Suprapubic skin (tissue), 4 donors: ENCODE data around the gene CPA5. TPM values are rescaled to one million over a fixed set of nuclear protein-coding genes. Genes with fewer than 3 reads are reported as not detected.

Source experiments
- DNase-seq, 2 donors: peaks; one replicate each; pipeline ENCODE4 v3.0.0-alpha.2; 2019; ENCODE audit warnings: low spot score in 2 of 2
- H3K27ac ChIP-seq: fragments of 200-600 bp; sonication (generic); one replicate; pipeline ENCODE4 v1.5.1; 2019
- H3K27me3 ChIP-seq: fragments of 200-600 bp; sonication (generic); one replicate; pipeline ENCODE4 v1.5.1; 2019
- H3K36me3 ChIP-seq: fragments of 200-600 bp; sonication (generic); one replicate; pipeline ENCODE4 v1.5.1; 2019
- H3K4me1 ChIP-seq: fragments of 200-600 bp; sonication (generic); one replicate; pipeline ENCODE4 v1.5.1; 2019
- H3K4me3 ChIP-seq: fragments of 200-600 bp; sonication (generic); one replicate; pipeline ENCODE4 v1.5.1; 2019; ENCODE audit warnings: mild to moderate bottlenecking
- H3K9me3 ChIP-seq: fragments of 200-600 bp; sonication (generic); one replicate; pipeline ENCODE4 v1.5.1; 2019
- EP300 ChIP-seq: sonication (generic); formaldehyde crosslinking; IDR thresholded peaks from one replicate; pipeline ENCODE4 v1.6.1; 2017; ENCODE audit warnings: antibody characterized with exemption
- POLR2A ChIP-seq, 2 donors: fragments of 450-650 bp; IDR thresholded peaks; one replicate each; pipeline ENCODE4 v1.6.1; 2017; ENCODE audit warnings: antibody characterized with exemption in 2 of 2, mild to moderate bottlenecking in 2 of 2, moderate library complexity in 2 of 2
- POLR2AphosphoS5 ChIP-seq, 3 donors: sonication (generic); formaldehyde crosslinking; IDR thresholded peaks; one replicate each; pipeline ENCODE4 v1.6.1; 2017; ENCODE audit warnings: antibody characterized with exemption in 3 of 3
- WGBS: methylation state at CpG from one replicate; pipeline ENCODE4 v1.1.5; 2018; 5-methylcytosine and 5-hydroxymethylcytosine counted together
- total RNA-seq, 4 donors: library from RNA; depleted of rRNA; stranded (reverse); fragments of >200 nt; gene quantifications; one replicate each; pipeline ENCODE4 v1.1.0, GENCODE V29; 2016
- TF ChIP-seq, protein P1 (sequence below), 2 donors: fragments of 200-600 bp in 1 of 2; fragments of 450-650 bp in 1 of 2; sonication (generic) in 1 of 2; IDR thresholded peaks; one replicate each; pipeline ENCODE4 v1.5.1; 2016 to 2019; ENCODE audit warnings: antibody characterized with exemption in 2 of 2, mild to moderate bottlenecking in 1 of 2, moderate library complexity in 1 of 2

The CPA5 gene
- total RNA-seq, 4 donors from 2014 or later = 0.30 TPM; not detected in 3

DNA sequence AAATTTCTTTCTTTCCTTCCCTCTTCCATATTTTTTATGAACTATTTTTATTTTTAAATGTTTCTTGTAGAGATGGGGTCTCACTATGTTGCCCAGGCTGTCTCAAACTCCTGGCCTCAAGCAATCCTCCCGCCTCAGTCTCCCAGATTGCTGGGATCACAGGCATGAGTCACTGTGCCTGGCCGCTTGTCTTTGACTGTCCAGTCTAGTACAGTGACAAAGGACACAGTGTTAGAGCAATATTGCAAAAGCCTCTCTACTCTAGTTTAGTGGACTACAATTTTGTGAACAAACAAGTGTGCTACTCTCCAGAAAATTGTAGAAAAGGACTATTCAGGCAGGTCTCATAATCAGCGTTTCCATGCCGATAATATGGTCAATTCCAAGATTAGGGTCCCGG, 40.6 kb upstream of the CPA5 start:
- no peak for DNase-seq
- no peak for TF ChIP-seq POLR2A (IDR thresholded peaks at IDR 0.05)
- TF ChIP-seq, protein P1, sequence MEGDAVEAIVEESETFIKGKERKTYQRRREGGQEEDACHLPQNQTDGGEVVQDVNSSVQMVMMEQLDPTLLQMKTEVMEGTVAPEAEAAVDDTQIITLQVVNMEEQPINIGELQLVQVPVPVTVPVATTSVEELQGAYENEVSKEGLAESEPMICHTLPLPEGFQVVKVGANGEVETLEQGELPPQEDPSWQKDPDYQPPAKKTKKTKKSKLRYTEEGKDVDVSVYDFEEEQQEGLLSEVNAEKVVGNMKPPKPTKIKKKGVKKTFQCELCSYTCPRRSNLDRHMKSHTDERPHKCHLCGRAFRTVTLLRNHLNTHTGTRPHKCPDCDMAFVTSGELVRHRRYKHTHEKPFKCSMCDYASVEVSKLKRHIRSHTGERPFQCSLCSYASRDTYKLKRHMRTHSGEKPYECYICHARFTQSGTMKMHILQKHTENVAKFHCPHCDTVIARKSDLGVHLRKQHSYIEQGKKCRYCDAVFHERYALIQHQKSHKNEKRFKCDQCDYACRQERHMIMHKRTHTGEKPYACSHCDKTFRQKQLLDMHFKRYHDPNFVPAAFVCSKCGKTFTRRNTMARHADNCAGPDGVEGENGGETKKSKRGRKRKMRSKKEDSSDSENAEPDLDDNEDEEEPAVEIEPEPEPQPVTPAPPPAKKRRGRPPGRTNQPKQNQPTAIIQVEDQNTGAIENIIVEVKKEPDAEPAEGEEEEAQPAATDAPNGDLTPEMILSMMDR (IDR thresholded peaks at IDR 0.05) = no peak
- TF ChIP-seq POLR2AphosphoS5 (IDR thresholded peaks at IDR 0.05) = no peak
- TF ChIP-seq EP300 = no peak
- WGBS = 94% methylated on average over 5 of the region's 5 CpGs
- peaks cover 10% of the 10 kb centered on the region for H3K4me1 ChIP-seq
- no peak overlapping the region for H3K4me3 ChIP-seq
- peaks cover 11% of the 10 kb centered on the region for H3K36me3 ChIP-seq
- no peaks in the 10 kb centered on the region for H3K9me3 ChIP-seq
- H3K27ac ChIP-seq = no peak overlapping the region
- H3K27me3 ChIP-seq = no peaks in the 10 kb centered on the region

DNA sequence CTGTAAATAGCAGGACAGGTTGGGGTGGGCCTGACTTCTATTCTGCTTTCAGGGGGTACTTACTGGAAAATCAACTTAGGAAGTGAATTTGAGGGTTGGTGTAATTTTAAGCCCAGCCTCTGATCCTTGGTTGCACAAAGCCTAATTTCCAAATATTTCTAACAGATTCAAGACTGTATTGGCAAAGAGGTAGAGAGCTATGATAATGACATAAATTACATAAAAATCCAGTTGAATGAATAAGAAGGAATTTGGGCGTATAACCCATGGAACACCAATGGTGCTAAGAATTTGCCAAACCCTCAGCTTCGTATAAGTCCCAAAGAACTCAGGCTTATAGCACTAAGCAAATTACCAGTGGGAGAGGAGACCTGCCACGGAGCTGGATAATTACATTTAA, 39.7 kb upstream of the CPA5 start:
- no peak for DNase-seq
- Histone ChIP-seq H3K27ac (no peak overlapping the region), H3K36me3 (peaks cover 11% of the 10 kb centered on the region), H3K9me3 (no peaks in the 10 kb centered on the region), H3K4me3 (no peak overlapping the region), H3K27me3 (no peaks in the 10 kb centered on the region), H3K4me1 (peaks cover 1% of the 10 kb centered on the region)
- no peak for TF ChIP-seq POLR2A (IDR thresholded peaks at IDR 0.05)
- TF ChIP-seq EP300 = no peak
- no peak for TF ChIP-seq POLR2AphosphoS5 (IDR thresholded peaks at IDR 0.05)
- TF ChIP-seq, protein P1 (IDR thresholded peaks at IDR 0.05) = no peak
- 81% methylated on average over 3 of the region's 3 CpGs for WGBS

DNA sequence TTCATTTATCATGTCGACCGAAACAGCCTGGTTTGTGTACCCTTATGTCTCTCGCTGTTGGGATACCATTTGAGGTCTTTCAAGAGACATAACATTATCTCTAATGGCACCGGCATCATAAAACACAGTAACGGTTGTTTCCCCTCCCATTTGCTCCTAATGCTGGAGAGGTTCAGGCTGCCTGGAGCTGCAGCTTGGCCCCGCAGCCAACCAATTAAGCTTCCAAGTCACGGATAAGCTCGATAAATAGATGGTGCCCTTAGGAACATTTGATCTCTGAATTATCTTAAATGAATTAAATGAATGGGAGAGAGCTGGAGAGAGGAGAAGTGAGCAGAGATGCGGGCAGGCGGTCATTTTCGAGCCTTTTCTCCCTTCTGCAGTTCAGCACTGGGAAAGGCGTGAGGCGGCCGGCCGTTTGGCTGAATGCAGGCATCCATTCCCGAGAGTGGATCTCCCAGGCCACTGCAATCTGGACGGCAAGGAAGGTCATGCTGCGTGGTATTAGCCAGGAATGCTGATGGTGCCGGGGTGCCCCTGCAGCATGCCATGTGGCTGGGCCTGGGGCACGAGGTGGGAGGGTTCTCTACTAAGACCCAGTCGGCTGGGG, 39.1 kb upstream of the CPA5 start:
- TF ChIP-seq POLR2A (IDR thresholded peaks at IDR 0.05) (no peak), POLR2AphosphoS5 (IDR thresholded peaks at IDR 0.05) (no peak), EP300 (no peak)
- TF ChIP-seq, protein P1 (IDR thresholded peaks at IDR 0.05) = no peak
- Histone ChIP-seq H3K4me1 (no peaks in the 10 kb centered on the region), H3K36me3 (peaks cover 11% of the 10 kb centered on the region), H3K27me3 (no peaks in the 10 kb centered on the region), H3K4me3 (no peak overlapping the region), H3K27ac (no peak overlapping the region), H3K9me3 (no peaks in the 10 kb centered on the region)
- DNase-seq = no peak
- WGBS = 86% methylated on average over 20 of the region's 21 CpGs

DNA sequence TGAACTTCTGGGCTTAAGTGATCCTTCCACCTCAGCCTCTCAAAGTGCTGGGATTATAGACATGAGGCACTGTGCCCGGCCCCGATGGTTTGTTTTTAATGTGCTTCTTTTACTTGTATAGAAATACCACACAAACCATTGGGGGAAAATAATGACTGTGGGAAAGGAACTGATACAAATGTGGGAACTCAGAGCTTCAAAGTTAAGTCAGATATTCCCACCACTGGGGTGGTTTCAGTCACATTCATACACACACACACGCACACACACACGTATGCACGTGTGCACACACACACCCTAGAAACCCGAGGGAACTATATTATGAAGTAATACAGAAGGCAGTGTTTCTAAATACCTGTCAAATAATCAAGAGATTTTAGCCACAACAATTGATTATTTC, 34.6 kb upstream of the CPA5 start:
- H3K27ac ChIP-seq = no peak overlapping the region
- 75% methylated on average over 6 of the region's 6 CpGs for WGBS
- TF ChIP-seq EP300 (no peak), POLR2AphosphoS5 (IDR thresholded peaks at IDR 0.05) (no peak), POLR2A (IDR thresholded peaks at IDR 0.05) (no peak)
- TF ChIP-seq, protein P1 (IDR thresholded peaks at IDR 0.05) = no peak
- no peaks in the 10 kb centered on the region for H3K4me1 ChIP-seq
- DNase-seq = no peak
- H3K27me3 ChIP-seq = no peaks in the 10 kb centered on the region
- peaks cover 14% of the 10 kb centered on the region for H3K36me3 ChIP-seq
- H3K9me3 ChIP-seq = no peaks in the 10 kb centered on the region
- no peak overlapping the region for H3K4me3 ChIP-seq

DNA sequence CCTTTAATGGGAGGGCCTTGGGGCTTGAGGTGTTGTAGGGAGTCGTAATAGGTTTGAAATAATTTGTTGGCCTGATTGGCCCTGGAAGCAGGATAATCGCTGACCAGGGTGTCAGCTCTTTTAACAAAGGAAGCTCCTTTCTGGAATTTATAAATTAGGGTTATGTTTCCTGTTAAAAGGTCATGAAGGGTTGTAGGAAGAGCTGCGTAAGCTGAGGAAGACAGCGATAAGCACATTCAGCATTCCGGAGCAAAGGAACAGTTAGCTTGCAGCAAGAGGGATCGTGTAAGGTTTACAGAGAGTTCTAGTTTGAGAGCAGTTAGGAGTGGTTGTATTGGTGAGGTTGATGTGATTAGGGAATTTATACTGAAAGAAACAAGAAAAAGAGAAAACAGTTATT, 30.3 kb upstream of the CPA5 start:
- no peak overlapping the region for H3K4me3 ChIP-seq
- no peak for DNase-seq
- TF ChIP-seq EP300 (no peak), POLR2AphosphoS5 (IDR thresholded peaks at IDR 0.05) (no peak), POLR2A (IDR thresholded peaks at IDR 0.05) (no peak)
- TF ChIP-seq, protein P1 (IDR thresholded peaks at IDR 0.05) = no peak
- 84% methylated on average over 6 of the region's 6 CpGs for WGBS
- H3K36me3 ChIP-seq = peaks cover 12% of the 10 kb centered on the region
- H3K27me3 ChIP-seq = no peaks in the 10 kb centered on the region
- H3K4me1 ChIP-seq = no peaks in the 10 kb centered on the region
- H3K27ac ChIP-seq = no peak overlapping the region
- H3K9me3 ChIP-seq = no peaks in the 10 kb centered on the region
